Calu3 (cell line): ENCODE results near the gene HIGD1A. TPM values are rescaled to one million over a fixed set of nuclear protein-coding genes. Genes with fewer than 3 reads are reported as not detected.

Source experiments
- BruUV-seq: library from RNA; stranded (reverse); fragments of 400-500 nt; replicated peaks from 2 replicates; lab custom pipeline; 2021; lab: Mats Ljungman, UMichigan
- CTCF ChIA-PET: fragments of 300-600 bp; sonication (Branson Sonifier 250); formaldehyde crosslinking; loops from one replicate; lab custom pipeline; 2022; ENCODE audit warnings: antibody characterized with exemption; lab: Charles Lee
- DNase-seq: peaks from one replicate; pipeline ENCODE4 v3.0.0; 2022
- H3K27ac Mint-ChIP-seq: one replicate; pipeline ENCODE4 v1.8.0; 2022; ENCODE audit warnings: mixed read lengths; ENCODE audit not compliant: unreplicated experiment
- H3K27me3 Mint-ChIP-seq: one replicate; pipeline ENCODE4 v1.8.0; 2022; ENCODE audit warnings: mixed read lengths; ENCODE audit not compliant: unreplicated experiment
- H3K36me3 Mint-ChIP-seq: one replicate; pipeline ENCODE4 v1.8.0; 2022; ENCODE audit warnings: mild to moderate bottlenecking, moderate library complexity, mixed read lengths; ENCODE audit not compliant: insufficient read depth, unreplicated experiment
- H3K4me1 Mint-ChIP-seq: one replicate; pipeline ENCODE4 v1.8.0; 2022; ENCODE audit warnings: mild to moderate bottlenecking, low read depth, mixed read lengths; ENCODE audit not compliant: unreplicated experiment
- H3K4me3 Mint-ChIP-seq: one replicate; pipeline ENCODE4 v1.8.0; 2022; ENCODE audit warnings: mild to moderate bottlenecking, low read depth, moderate library complexity, mixed read lengths; ENCODE audit not compliant: unreplicated experiment
- H3K9me3 Mint-ChIP-seq: one replicate; pipeline ENCODE4 v1.8.0; 2022; ENCODE audit warnings: low read depth, mixed read lengths; ENCODE audit not compliant: unreplicated experiment
- intact Hi-C: fragments of 100-400 bp; cut with micrococcal nuclease; formaldehyde crosslinking; loops from one replicate; pipeline ENCODE4 v1.10.0; 2022; ENCODE audit not compliant: unreplicated experiment
- total RNA-seq: library from RNA; stranded (reverse); gene quantifications from 2 replicates; pipeline ENCODE4 v1.2.3, GENCODE V29; 2022
- TF ChIP-seq, protein P1 (sequence below): fragments of 200-600 bp; IDR thresholded peaks from one replicate; pipeline ENCODE4 v1.8.0; 2022; ENCODE audit warnings: antibody characterized with exemption; ENCODE audit not compliant: unreplicated experiment

Gene HIGD1A
- total RNA-seq, 1 experiment from 2014 or later, result 88.1 TPM

DNA sequence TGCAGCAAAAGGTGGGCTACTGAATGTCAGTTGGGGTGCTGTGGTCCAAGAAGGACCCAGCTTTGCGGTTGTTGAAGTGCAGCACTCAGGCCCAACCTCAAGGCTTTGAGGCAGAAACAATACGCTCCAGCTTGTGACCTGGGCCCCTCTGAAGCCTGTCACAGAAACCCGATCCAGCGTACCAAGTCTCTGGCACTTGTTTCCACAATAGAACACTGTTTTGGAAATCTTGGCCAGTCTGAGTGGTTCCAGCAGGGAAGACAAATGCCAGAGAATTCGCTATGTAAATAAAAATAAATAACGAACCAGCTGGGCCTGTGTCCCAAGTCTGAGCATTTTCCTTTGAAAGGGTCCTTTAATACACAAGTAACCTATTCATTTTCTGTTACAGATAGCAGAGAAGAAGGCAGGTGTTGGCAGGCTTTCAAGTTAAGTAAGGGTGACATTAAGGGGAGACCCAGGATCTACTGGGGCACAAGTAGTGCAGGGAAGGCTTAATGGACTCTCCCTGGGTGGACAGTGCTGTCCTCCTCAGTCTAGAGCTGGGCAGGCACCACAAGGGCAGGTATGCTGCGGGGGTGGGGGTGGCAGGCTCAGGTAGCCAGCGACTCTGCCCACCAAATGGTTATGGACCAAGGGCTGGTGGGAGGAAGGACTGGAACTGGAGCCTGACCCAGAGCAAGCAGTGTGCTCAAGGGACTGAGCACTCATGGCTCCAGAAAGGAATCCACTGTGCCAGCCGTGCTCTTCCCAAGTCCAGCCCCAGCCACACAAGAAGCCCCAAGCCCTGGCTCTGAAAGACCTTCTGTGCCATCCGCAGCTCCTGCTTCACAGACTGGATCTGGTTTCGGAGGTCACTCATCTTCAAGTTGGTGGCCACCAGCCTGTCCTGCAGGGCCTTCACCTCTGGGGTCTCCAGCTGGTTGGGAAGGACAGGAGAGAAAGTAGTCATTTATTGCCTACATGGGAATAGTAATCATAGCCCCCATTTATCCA, 57.5 kb downstream of the HIGD1A start:
- H3K4me1 Mint-ChIP-seq, result no peaks in the 10 kb centered on the region
- no peaks in the 10 kb centered on the region for H3K9me3 Mint-ChIP-seq
- no peak for DNase-seq
- intact Hi-C loops, result loop anchor here (10.0 kb wide), 1 partner anchor 172 kb away; no protein-coding TSS in a partner anchor
- TF ChIP-seq, protein P1, sequence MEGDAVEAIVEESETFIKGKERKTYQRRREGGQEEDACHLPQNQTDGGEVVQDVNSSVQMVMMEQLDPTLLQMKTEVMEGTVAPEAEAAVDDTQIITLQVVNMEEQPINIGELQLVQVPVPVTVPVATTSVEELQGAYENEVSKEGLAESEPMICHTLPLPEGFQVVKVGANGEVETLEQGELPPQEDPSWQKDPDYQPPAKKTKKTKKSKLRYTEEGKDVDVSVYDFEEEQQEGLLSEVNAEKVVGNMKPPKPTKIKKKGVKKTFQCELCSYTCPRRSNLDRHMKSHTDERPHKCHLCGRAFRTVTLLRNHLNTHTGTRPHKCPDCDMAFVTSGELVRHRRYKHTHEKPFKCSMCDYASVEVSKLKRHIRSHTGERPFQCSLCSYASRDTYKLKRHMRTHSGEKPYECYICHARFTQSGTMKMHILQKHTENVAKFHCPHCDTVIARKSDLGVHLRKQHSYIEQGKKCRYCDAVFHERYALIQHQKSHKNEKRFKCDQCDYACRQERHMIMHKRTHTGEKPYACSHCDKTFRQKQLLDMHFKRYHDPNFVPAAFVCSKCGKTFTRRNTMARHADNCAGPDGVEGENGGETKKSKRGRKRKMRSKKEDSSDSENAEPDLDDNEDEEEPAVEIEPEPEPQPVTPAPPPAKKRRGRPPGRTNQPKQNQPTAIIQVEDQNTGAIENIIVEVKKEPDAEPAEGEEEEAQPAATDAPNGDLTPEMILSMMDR, result no peak
- H3K36me3 Mint-ChIP-seq, result no peaks in the 10 kb centered on the region
- BruUV-seq, result no TSS peak
- CTCF ChIA-PET, result interaction anchor here (1.2 kb wide), 1 partner anchor 34 kb away, joined by 3 read pairs; no protein-coding TSS in a partner anchor
- H3K4me3 Mint-ChIP-seq, result no peak overlapping the region
- no peak overlapping the region for H3K27ac Mint-ChIP-seq
- no peaks in the 10 kb centered on the region for H3K27me3 Mint-ChIP-seq

GRCh38 chr3:42745776-42746454, 58.4 kb downstream of the HIGD1A start:
- DNase-seq, result no peak
- TF ChIP-seq, protein P1, result no peak
- no TSS peak for BruUV-seq
- no peak overlapping the region for H3K4me3 Mint-ChIP-seq
- CTCF ChIA-PET, result interaction anchor here (1.2 kb wide), 1 partner anchor 33 kb away, joined by 3 read pairs; no protein-coding TSS in a partner anchor
- no peaks in the 10 kb centered on the region for H3K36me3 Mint-ChIP-seq
- H3K4me1 Mint-ChIP-seq, result no peaks in the 10 kb centered on the region
- no peaks in the 10 kb centered on the region for H3K9me3 Mint-ChIP-seq
- H3K27me3 Mint-ChIP-seq, result no peaks in the 10 kb centered on the region
- intact Hi-C loops, result loop anchor here (2.0 to 10.0 kb wide), 2 partner anchors 93 to 171 kb away; partner anchors contain the start of gene ZBTB47
- H3K27ac Mint-ChIP-seq, result no peak overlapping the region

DNA sequence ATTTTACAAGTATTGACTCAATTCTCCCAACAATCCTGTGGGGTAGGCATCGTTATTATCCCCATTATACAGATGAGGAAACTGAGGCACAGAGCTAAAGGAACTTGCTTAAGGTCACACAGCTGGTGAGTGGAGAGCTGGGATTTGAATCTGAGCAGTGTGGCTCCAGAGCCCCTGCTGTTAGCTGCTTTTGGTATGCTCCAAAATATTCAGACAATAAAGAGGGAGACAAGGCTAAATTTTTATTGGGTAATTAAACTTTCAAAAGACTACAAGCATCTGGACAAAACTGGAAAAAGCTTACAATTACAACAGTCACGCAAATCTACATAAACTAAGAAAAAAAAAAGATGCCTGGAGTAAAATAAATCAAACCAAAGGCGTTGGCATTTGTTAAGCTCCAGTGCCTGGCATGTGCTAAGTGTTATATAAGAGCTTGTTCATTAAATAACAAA, 59.0 kb downstream of the HIGD1A start:
- no peaks in the 10 kb centered on the region for H3K9me3 Mint-ChIP-seq
- no peaks in the 10 kb centered on the region for H3K36me3 Mint-ChIP-seq
- intact Hi-C loops, result loop anchor here (2.0 to 10.0 kb wide), 2 partner anchors 93 to 171 kb away; partner anchors contain the start of gene ZBTB47
- TF ChIP-seq, protein P1, result no peak
- CTCF ChIA-PET, result interaction anchor here (1.2 kb wide), 1 partner anchor 32 kb away, joined by 3 read pairs; no protein-coding TSS in a partner anchor
- no peak overlapping the region for H3K27ac Mint-ChIP-seq
- BruUV-seq, result no TSS peak
- H3K4me3 Mint-ChIP-seq, result no peak overlapping the region
- no peaks in the 10 kb centered on the region for H3K27me3 Mint-ChIP-seq
- no peaks in the 10 kb centered on the region for H3K4me1 Mint-ChIP-seq
- DNase-seq, result no peak
